ENCODE results near the gene NRG3. TPM values are rescaled to one million over a fixed set of nuclear protein-coding genes. Genes with fewer than 3 reads are reported as not detected.
A peak's percentile ranks its signal among the peaks of the same experiment; 100 is the strongest.

Gene NRG3
- total RNA-seq, 6 donors from 2014 or later = 0.44 to 2.7 (median 1.5) TPM; not detected in 1

- peaks cover 0 to 3% (median 0%) of the 10 kb centered on the region in 4 donors for H3K9me3 ChIP-seq
- H3K4me3 ChIP-seq = no peak overlapping the region
- no peak for ATAC-seq (ENCODE audit: low FRiP score in 2 of 2)
- no peaks in the 10 kb centered on the region for H3K27me3 ChIP-seq
- 97 to 99% methylated on average over 2 of the region's 2 CpGs for WGBS, 2 donors
- H3K36me3 ChIP-seq = no peaks in the 10 kb centered on the region
- H3K27ac ChIP-seq = no peak overlapping the region
- TF ChIP-seq, protein P1, sequence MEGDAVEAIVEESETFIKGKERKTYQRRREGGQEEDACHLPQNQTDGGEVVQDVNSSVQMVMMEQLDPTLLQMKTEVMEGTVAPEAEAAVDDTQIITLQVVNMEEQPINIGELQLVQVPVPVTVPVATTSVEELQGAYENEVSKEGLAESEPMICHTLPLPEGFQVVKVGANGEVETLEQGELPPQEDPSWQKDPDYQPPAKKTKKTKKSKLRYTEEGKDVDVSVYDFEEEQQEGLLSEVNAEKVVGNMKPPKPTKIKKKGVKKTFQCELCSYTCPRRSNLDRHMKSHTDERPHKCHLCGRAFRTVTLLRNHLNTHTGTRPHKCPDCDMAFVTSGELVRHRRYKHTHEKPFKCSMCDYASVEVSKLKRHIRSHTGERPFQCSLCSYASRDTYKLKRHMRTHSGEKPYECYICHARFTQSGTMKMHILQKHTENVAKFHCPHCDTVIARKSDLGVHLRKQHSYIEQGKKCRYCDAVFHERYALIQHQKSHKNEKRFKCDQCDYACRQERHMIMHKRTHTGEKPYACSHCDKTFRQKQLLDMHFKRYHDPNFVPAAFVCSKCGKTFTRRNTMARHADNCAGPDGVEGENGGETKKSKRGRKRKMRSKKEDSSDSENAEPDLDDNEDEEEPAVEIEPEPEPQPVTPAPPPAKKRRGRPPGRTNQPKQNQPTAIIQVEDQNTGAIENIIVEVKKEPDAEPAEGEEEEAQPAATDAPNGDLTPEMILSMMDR (IDR thresholded peaks at IDR 0.05) = no peak
- TF ChIP-seq POLR2A (IDR thresholded peaks at IDR 0.05) (no peak), EP300 (IDR thresholded peaks at IDR 0.05) (no peak), POLR2AphosphoS5 (IDR thresholded peaks at IDR 0.05) (no peak)
- DNase-seq = no peak
- no peaks in the 10 kb centered on the region for H3K4me1 ChIP-seq
Observed at GRCh38 chr10:82722273-82722672, 847.3 kb downstream of the NRG3 start.

DNA sequence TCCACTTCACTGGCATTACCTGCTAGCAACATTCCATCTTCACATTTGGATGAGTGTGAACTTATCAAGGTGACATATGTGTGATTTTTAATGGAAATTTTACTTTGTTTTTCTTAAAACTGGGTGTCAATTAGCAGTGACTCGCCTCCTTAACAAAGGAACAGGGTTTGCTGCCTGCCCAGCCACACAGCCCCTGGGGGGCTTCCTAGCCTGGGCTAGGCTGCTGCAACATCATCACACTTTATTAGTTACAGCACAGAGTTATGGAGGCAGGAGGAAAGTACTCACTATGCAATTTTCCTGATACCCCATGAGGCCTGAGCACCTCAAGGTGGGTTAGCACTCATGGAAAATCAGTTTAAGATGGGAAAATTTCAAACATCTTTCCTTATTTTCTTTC, 861.3 kb downstream of the NRG3 start:
- no peak for ATAC-seq (ENCODE audit: low FRiP score in 2 of 2)
- Histone ChIP-seq H3K36me3 (no peaks in the 10 kb centered on the region), H3K27ac (no peak overlapping the region), H3K9me3 (no peaks in the 10 kb centered on the region), H3K4me3 (no peak overlapping the region), H3K27me3 (no peaks in the 10 kb centered on the region), H3K4me1 (no peaks in the 10 kb centered on the region)
- no peak for DNase-seq
- TF ChIP-seq, protein P1 (IDR thresholded peaks at IDR 0.05) = no peak
- TF ChIP-seq EP300 (IDR thresholded peaks at IDR 0.05) (no peak), POLR2A (IDR thresholded peaks at IDR 0.05) (no peak), POLR2AphosphoS5 (IDR thresholded peaks at IDR 0.05) (no peak)
- 57 to 69% methylated on average over 1 of the region's 1 CpG for WGBS, 2 donors

GRCh38 chr10:82737549-82737948, 862.6 kb downstream of the NRG3 start:
- TF ChIP-seq, protein P1 (IDR thresholded peaks at IDR 0.05) = no peak
- TF ChIP-seq POLR2A (IDR thresholded peaks at IDR 0.05) (no peak), POLR2AphosphoS5 (IDR thresholded peaks at IDR 0.05) (no peak), EP300 (IDR thresholded peaks at IDR 0.05) (no peak)
- no peak overlapping the region for H3K27ac ChIP-seq
- WGBS, 2 donors = 62 to 75% methylated on average over 11 of the region's 11 CpGs
- H3K4me3 ChIP-seq = no peak overlapping the region
- no peaks in the 10 kb centered on the region for H3K27me3 ChIP-seq
- DNase-seq (peak in 1 of 2 donors; percentile 41), ATAC-seq (ENCODE audit: low FRiP score in 2 of 2) (no peak)
- no peaks in the 10 kb centered on the region for H3K36me3 ChIP-seq
- no peaks in the 10 kb centered on the region for H3K9me3 ChIP-seq
- no peaks in the 10 kb centered on the region for H3K4me1 ChIP-seq

DNA sequence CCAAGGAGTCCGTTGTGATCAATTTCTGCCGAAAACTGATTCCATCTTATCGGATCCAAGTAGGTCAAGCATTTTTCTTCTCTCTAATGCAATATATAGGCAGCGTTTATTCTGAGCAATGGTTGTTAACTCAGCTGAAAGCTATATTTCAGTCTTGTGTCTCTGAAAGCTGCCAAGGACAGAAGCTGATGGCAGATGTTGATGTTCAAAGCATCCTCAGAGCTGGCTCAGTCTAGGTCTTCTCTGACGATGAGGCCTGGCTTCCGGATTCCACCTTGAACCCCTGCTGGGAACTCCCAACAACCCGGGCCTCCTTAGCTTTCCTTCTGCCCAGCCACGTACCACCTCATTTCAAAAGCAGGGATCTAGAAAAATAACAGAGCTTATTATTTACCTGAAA, 863.6 kb downstream of the NRG3 start:
- DNase-seq (no peak), ATAC-seq (ENCODE audit: low FRiP score in 2 of 2) (no peak)
- WGBS, 2 donors = 83 to 88% methylated on average over 8 of the region's 8 CpGs
- Histone ChIP-seq H3K4me1 (no peaks in the 10 kb centered on the region), H3K27me3 (no peaks in the 10 kb centered on the region), H3K9me3 (no peaks in the 10 kb centered on the region), H3K4me3 (no peak overlapping the region), H3K27ac (no peak overlapping the region), H3K36me3 (no peaks in the 10 kb centered on the region)
- TF ChIP-seq, protein P1 (IDR thresholded peaks at IDR 0.05) = no peak
- no peak for TF ChIP-seq POLR2AphosphoS5 (IDR thresholded peaks at IDR 0.05)
- no peak for TF ChIP-seq POLR2A (IDR thresholded peaks at IDR 0.05)
- TF ChIP-seq EP300 (IDR thresholded peaks at IDR 0.05) = no peak

DNA sequence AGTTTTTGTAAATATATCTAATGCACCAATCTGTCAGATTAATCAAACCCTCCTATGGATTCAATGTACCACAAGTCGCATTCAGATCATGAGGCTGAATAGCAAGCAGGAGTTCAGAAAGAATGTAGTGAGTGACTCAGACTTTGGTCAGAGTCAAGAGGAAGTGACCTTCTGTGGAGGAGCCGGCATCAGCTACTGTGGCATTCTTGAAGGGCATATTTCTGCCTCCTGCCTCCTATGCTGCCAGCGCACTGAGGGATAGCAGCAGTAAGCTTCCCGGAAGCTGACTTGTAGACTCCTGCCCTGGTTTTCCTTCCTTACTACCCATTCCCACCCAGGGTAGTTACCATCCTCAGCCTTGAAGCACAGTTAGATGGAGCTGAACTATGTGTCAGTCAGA, 867.5 kb downstream of the NRG3 start:
- H3K9me3 ChIP-seq = no peaks in the 10 kb centered on the region
- no peak for DNase-seq
- H3K27ac ChIP-seq = no peak overlapping the region
- H3K4me3 ChIP-seq = no peak overlapping the region
- no peaks in the 10 kb centered on the region for H3K4me1 ChIP-seq
- H3K27me3 ChIP-seq = no peaks in the 10 kb centered on the region
- TF ChIP-seq POLR2A (IDR thresholded peaks at IDR 0.05) (no peak), POLR2AphosphoS5 (IDR thresholded peaks at IDR 0.05) (no peak), EP300 (IDR thresholded peaks at IDR 0.05) (no peak)
- TF ChIP-seq, protein P1 (IDR thresholded peaks at IDR 0.05) = no peak
- 52 to 53% methylated on average over 4 of the region's 4 CpGs for WGBS, 2 donors
- ATAC-seq (ENCODE audit: low FRiP score in 2 of 2) = peak; percentile 35 to 40
- H3K36me3 ChIP-seq = no peaks in the 10 kb centered on the region

All from upper lobe of left lung (tissue), 6 donors.